NB4 (cell line): ENCODE results near the gene KIAA1549.

Experiments used
- CTCF ChIP-seq: IDR thresholded peaks from one replicate; pipeline ENCODE4 v1.5.1; 2012; ENCODE audit warnings: low read depth, low read length
- MAX ChIP-seq: IDR thresholded peaks from 2 replicates; pipeline ENCODE4 v1.6.1; 2011; ENCODE audit warnings: low read depth, low read length
- MYC ChIP-seq: IDR thresholded peaks from 2 replicates; pipeline ENCODE4 v1.6.1; 2011; ENCODE audit warnings: low read depth, low read length
- POLR2A ChIP-seq: IDR thresholded peaks from 2 replicates; pipeline ENCODE4 v1.6.1; 2011; ENCODE audit warnings: mild to moderate bottlenecking; ENCODE audit not compliant: insufficient read length; ENCODE audit errors: extremely low read depth

- TF ChIP-seq CTCF (no peak), MAX (no peak), POLR2A (no peak), MYC (no peak)
Observed at GRCh38 chr7:138845711-138846110, 135.5 kb downstream of the KIAA1549 start.
